ENCODE results near the gene YJU2.
"Not testable (repeated sequence)": the region's sequence is repeated elsewhere in the genome, so short reads cannot be mapped to it uniquely, and the experiment has no call there.

YJU2 gene

DNA sequence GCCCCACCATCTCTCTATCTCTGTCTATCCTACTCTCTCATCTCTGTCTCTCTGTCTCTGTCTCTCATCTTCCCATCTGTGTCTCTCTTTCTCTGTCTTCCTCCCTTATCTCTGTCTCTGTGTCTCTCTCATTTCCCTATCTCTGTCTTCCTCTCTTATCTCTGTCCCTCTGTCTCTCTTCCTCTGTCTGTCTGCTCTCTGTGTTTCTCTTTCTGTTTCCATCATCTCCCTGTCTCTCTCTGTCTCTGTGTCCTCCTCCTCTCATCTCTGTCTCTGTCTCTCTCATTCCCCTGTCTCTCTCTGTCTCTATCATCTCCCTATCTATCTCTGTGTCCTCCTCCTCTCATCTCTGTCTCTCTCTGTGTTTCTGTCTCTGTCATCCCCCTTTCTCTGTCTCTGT, 19.1 kb upstream of the YJU2 start:
- no peak for DNase-seq (ENCODE audit: insufficient read length, low spot score)
- no peak for FAIRE-seq

DNA sequence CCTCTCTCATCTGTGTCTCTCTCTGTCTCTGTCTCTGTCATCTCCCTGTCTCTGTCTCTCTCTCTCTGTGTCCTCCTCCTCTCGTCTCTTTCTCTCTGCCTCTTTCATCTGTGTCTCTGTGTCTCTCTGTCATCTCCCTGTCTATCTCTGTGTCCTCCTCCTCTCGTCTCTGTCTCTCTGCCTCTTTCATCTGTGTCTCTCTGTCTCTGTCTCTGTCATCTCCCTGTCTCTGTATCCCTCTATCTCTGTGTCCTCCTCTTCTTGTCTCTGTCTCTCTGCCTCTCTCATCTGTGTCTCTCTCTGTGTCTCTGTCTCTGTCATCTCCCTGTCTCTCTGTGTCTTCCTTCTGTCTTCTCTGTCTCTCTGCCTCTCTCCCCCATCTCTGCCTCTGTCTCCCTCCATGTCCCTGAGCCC, 18.1 kb upstream of the YJU2 start:
- no peak for DNase-seq (ENCODE audit: insufficient read length, low spot score)
- FAIRE-seq: no peak

DNA sequence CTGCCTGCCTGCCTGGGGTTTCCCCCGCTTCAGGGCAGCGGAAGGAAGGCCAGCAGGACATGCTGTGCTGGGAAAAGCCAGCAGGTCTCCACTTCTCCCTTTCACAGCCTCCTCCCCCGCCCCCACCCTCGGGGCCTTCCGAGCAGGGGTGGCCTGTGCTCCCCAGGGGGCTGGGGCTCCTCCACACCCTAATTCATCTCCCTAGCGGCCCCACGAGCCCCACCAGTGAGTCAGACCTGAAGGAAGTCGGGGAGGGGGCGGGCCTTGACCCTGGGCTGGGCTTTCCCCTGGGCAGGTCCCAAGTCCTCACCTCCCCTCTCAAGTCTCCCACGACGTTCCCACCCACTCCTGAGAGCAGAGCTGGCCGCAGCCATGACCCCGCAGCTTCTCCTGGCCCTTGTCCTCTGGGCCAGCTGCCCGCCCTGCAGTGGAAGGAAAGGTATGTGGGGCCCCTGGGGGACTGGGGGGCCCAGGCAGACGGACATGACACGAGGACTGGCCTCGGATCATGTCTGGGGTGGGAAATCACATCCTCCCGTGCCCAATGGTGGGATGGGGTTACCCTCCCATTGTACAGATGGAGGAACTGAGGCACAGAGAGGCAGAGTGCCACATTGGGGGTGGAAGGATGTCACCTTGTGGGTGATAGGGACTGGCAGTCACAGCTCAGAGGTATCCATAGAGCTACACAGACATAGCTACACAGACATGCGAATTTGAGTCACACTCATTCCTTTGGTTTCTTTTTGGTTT, 17.5 kb upstream of the YJU2 start, which contains the start of gene EBI3:
Gene EBI3, plus strand, starts transcription at position 345 of the 753 bp plus-strand sequence. Its CDS starts 28 bp downstream, at position 373.
- DNase-seq (ENCODE audit: insufficient read length, low spot score) (peak; percentile 52), FAIRE-seq (peak; percentile 83)

DNA sequence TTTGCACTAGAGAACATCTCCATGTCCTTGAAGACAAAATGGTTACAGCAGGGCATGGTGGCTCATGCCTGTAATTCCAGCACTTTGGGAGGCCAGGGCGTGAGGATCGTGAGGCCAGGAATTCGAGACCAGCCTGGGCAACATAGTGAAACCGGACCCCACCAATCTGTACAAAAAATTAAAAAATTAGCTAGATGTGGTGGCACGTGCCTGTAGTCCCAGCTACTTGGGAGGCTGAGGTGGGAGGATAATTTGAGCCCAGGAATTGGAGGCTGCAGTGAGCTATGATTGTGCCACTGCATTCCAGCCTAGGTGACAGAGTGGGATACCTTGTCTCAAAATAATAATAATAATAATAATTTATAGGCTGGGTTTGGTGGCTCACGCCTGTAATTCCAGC, 16.6 kb upstream of the YJU2 start:
- not testable (repeated sequence) for DNase-seq (ENCODE audit: insufficient read length, low spot score); FAIRE-seq

DNA sequence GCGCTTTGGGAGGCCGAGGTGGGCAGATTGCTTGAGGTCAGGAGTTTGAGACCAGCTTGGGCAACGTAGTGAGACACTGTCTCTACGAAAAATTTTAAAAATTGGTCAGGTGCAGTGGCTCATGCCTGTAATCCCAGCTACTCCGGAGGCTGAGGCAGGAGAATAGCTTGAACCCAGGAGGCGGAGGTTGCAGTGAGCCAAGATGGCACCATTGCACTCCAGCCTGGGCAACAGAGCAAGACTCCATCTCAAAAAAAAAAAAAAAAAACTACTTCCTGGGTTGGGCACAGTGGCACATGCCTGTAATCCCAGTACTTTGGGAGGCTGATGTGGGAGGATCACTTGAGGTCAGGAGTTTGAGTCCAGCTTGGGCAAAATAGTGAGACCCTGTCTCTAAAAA, 15.4 kb upstream of the YJU2 start:
- not testable (repeated sequence) for DNase-seq (ENCODE audit: insufficient read length, low spot score)

DNA sequence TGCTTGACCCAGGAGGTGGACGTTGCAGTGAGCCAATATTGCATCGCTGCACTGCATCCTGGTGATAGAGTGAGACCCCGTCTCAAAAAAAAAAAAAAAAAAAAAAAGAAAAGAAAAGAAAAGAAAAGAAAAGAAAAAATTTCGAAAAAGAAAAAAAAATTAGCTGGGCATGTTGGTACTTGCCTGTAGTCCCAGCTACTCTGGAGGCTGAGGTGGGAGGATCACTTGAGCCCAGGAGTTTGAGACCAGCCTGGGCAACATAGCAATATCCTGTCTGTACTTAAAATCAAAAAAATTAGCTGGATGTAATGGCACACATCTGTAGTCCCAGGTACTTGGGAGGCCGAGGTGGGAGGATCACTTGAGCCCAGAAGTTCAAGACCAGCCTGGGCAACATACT, 14.7 kb upstream of the YJU2 start:
- not testable (repeated sequence) for FAIRE-seq

More for the DNA sequence above, 15.4 kb upstream of the YJU2 start:
- not testable (repeated sequence) for FAIRE-seq

DNA sequence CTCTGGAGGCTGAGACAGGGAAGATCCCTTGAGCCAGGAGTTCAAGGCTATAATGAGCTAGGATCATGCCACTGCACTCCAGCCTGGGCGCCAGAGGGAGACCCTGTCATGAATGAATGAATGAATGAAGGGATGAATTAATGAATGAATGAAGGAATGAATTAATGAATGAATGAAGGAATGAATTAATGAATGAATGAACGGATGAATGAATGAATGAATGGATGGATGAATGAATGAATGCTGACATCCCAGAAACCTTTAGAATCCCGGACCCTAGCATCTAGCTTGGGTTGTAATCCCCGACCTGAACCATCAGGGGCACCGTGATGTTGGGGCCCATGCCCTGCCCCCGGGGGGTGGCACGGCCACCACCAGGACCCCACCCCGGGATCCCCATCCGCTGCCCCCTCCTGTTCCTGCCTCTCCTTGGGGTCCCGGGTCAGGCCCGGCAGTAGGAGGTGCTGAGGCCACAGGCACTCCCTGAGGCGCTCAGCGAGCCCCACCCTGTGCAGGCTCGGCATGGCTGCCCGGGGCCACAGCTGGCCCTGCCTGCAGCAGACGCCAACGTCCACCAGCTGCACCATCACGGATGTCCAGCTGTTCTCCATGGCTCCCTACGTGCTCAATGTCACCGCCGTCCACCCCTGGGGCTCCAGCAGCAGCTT, 14.1 kb upstream of the YJU2 start:
- FAIRE-seq: no peak
- DNase-seq (ENCODE audit: insufficient read length, low spot score): no peak

More for the DNA sequence above, 14.7 kb upstream of the YJU2 start:
- DNase-seq (ENCODE audit: insufficient read length, low spot score): not testable (repeated sequence)

DNA sequence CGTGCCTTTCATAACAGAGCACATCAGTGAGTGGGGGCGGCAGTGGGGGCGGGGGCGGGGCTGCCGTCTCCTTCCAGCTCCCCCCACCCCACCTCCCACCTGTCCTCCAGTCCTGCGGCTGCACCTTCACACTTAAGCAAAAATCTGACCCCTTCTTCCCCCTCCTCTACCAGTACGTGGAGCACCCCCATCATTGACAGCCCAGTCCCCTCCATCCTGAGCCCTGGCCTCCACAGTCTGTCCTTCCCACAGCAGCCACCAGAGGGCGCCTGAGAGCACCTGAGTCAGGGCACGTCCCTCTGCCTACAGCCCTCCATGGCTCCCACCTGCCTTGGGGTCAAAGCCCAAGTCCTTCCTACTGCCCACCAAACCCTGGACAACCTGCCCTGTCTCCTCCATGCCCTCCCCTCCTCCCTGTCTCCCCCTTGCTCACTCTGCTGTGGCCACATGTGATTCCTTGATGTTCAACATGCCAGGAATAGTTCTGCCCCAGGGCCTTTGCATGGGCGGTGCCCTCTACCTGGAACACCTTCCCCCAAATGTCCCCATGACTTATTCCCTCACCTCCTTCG, 13.5 kb upstream of the YJU2 start:
- DNase-seq (ENCODE audit: insufficient read length, low spot score) (no peak), FAIRE-seq (no peak)

DNA sequence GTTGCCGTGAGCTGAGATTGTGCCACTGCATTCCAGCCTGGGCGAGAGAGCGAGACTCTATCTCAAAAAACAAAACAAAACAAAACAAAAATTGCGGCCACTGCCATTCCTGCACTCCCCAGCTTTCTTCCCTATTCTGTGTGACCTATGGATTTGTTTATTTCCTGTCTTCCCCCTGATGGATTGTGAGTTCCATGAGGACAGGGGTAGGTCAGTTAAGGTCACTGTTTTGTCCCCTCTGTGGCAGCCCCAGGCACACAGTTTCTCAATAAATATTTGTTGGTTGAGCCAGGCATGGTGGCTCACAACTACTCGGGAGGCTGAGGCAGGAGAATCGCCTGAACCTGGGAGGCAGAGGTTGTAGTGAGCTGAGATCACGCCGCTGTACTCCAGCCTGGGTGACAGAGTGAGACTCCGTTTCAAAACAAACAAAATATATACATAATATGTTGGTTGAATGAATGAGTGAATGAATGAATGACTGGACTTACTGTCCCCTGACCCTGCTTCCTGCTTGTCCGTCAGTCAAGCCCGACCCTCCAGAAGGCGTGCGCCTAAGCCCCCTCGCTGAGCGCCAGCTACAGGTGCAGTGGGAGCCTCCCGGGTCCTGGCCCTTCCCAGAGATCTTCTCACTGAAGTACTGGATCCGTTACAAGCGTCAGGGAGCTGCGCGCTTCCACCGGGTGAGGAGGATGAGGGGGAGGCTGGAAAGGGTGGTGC, 12.6 kb upstream of the YJU2 start:
- DNase-seq (ENCODE audit: insufficient read length, low spot score) (no peak), FAIRE-seq (no peak)

DNA sequence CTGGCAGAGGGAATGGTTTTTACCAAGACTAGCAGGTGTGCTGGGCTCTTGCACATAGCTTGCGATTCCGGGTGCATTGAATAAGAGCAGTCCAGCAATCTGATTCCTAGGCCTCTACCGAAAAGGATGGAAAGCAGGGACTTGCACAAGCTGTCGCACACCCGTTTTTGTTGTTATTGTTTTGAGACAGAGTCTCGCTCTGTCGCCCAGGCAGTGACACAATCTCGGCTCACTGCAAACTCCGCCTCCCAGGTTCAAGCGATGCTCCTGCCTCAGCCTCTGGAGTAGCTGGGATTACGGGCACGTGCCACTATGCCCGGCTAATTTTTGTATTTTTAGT, 12.0 kb upstream of the YJU2 start:
- DNase-seq (ENCODE audit: insufficient read length, low spot score) (no peak), FAIRE-seq (no peak)

DNA sequence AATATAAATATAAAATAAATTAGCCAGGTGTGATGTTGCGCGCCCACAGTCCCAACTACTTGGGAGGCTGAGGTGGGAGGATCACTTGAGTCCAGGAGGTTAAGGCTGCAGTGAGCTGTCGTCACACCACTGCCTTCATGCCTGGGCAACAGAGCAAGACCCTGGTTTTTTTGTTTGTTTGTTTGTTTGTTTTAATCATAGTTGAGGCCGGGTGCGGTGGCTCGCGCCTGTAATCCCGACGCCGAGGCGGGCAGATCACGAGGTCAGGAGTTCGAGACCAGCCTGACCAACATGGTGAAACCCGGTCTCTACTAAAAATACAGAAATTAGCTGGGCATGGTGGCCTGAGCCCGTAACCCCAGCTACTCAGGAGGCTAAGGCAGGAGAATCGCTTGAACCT, 9.4 kb upstream of the YJU2 start:
- FAIRE-seq; DNase-seq (ENCODE audit: insufficient read length, low spot score): not testable (repeated sequence)

DNA sequence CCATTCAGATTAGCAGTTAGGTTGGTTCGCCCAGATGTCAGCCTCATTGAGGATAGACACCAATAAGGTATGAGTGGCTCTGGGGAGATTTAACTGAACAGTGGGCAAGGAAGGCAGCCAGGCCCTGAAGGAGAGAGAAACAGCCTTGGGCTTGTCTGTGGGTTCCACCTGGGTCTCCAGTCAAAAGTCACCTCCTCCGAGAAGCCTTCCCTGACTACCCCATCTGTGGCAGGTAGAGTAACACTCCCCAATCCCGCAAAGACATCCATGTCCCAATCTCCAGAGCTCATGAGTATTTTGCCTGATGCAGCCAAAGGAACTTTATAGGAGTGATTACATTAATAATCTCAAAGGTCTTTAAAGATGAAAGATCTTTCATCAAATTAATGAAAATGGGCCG, 8.0 kb upstream of the YJU2 start:
- DNase-seq (ENCODE audit: insufficient read length, low spot score) (no peak), FAIRE-seq (no peak)

DNA sequence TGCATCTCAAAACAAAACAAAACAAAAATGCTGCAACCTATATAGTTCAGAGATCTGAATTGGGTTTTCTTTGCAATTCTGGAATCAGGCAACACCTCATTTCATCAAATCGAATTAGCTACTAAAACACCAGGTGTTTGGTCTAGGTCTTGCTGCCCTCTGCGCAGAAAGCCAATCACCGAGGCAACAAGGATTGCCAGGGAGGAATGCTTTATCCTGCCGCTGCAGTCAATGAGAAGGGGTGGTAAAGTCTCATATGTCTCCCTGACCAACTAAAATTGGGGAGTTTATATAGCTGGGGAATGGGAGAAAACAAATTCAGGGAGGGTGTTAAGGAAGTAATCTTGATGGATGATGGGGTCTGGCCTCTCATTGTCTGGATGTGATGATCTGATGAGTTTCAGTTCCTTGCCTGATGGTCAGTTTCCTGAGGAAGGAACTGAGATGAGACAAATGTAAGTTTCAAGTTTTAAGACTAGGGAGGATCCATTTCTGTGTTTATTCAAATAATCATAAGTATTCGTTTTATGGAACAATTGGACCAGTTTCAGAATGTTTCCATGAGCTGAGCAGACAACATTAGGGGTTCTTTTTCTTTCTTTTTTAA, 5.0 kb upstream of the YJU2 start:
- DNase-seq (ENCODE audit: insufficient read length, low spot score) (no peak), FAIRE-seq (peak; percentile 84)

DNA sequence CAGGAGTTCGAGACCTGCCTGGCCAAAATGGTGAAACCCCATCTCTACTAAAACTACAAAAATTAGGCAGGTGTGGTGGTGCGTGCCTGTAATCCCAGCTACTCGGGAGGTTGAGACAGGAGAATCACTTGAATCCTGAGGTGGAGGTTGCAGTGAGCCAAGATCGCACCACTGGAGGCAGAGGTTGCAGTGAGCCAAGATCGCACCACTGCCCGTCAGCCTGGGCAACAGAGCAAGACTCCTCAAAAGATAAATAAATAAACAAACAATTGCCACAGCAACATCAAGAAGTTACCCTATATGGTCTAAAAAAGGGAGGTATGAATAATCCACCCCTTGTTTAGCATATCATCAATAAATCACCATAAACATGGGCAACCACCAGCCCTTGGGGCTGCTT, 942 bp upstream of the YJU2 start:
- not testable (repeated sequence) for FAIRE-seq; DNase-seq (ENCODE audit: insufficient read length, low spot score)

DNA sequence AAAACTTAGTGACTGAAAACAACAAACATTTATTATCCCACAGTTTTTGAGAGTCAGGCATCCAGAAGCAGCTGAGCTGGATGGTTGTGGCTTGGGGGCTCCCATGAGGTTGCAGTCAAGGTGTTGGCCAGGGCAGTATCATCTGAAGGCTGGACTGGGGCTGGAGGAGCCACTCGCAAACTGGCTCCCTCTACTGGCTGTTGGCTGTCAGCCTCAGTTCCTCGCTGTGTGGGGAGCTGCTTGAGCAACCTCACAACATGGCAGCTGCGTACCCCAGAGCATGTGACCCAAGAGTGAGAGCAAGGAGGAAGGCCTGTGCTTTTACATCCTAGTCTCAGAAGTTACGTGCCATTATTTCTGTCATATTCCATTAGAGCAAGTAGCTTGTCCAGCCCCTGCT, 9.7 kb downstream of the YJU2 start:
- DNase-seq (ENCODE audit: insufficient read length, low spot score) (no peak), FAIRE-seq (no peak)

DNA sequence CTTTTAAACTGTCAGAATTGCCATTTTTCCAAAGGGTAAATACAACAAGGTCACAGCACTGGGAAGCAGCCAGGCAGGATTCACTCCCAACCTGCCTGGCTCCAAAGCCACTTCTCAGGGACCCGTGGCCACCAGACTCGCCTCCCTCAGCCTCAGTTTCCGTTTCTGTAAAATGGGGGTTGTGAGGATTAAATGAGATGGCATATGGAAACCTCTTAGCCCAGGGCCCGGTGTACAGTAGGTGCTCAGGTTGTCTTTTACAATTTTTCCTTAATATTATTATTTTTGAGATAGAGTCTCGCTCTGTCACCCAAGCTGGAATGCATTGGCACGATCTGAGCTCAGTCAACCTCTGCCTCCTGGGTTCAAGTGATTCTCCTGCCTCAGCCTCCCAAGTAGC, 10.1 kb downstream of the YJU2 start:
- FAIRE-seq: no peak
- DNase-seq (ENCODE audit: insufficient read length, low spot score): no peak

DNA sequence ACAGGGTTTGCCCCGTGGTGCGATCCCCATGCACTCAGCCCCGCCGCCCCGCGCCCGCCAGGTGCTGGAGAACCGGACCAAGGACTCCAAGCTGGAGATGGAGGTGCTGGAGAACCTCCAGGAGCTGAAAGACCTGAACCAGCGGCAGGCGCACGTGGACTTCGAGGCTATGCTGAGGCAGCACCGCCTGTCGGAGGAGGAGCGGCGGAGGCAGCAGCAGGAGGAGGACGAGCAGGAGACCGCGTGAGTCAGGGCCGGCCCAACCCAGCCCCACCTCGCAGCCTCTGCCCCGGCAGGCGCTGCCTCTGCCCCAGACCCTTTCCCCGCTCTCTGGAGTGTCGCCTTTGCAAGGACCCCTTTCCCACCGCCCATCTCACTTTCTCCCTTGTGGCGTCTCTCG, 11.3 kb downstream of the YJU2 start:
- FAIRE-seq (no peak), DNase-seq (ENCODE audit: insufficient read length, low spot score) (no peak)

DNA sequence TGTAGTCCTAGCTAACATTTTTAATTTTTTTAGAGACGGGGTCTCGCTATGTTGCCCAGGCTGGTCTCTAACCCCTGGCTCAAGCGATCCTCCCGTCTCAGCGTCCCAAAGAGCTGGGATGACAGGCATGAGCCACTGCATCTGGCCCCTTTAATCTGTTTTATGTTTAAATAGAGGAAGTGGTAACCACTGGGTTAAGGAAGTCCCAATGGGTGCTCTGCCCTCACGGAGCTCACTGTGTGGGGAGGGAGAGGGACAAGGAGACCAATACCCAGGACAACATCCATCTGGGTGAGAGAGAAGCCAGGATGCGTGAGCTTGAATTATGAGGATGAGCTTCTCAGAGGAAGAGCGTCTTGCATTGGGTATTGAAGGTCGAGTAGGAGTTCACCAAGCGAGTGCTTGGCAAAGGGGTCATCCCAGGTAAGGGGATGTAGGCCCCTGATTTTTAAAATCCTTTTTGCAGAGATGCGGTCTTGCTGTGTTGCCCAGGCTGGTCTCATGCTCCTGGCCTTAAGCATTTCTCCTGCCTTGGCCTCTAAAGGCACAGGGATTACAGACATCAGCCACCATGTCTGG, 13.8 kb downstream of the YJU2 start:
- FAIRE-seq (no peak), DNase-seq (ENCODE audit: insufficient read length, low spot score) (no peak)

DNA sequence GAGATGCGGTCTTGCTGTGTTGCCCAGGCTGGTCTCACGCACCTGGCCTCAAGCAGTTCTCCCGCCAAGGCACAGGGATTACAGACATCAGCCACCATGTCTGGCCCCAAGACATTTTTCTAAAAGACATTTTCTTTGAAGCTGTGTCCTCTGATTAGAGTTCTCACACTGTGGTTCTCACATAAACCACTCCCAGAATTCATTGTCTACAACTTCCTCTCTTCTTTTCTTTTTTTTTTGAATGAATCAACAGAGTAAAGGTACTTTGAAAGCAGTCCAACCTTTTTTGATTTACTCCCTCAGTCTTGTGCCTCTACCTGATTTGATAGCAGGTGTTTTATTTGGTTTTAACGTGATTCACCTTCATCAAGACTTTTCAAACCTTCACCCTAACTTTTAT, 17.9 kb downstream of the YJU2 start:
- FAIRE-seq (no peak), DNase-seq (ENCODE audit: insufficient read length, low spot score) (no peak)

DNA sequence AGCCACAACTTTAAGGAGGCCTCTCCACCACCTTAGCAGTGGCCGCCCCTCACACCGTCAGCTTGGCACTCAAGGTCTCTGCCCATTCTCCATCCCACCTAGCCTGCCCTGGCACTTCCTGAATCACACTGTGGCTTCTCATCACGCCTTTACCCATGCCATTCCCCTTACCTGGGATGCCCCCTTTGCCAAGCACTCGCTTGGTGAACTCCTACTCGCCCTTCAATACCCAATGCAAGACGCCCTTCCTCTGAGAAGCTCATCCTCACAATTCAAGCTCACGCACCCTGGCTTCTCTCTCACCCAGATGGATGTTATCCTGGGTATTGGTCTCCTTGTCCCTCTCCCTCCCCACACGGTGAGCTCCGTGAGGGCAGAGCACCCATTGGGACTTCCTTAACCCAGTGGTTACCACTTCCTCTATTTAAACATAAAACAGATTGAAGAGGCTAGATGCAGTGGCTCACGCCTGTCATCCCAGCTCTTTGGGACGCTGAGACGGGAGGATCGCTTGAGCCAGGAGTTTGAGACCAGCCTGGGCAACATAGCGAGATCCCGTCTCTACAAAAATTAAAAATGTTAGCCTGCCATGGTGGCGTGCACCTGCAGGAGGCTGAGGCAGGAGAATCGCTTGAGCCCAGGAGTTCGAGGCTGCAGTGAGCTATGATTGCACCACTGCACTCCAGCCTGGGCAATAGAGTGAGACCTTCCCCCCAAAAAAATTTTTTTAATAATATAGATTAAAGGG, 19.5 kb downstream of the YJU2 start:
- FAIRE-seq (no peak), DNase-seq (ENCODE audit: insufficient read length, low spot score) (no peak)
